Left hindlimb (tissue), 1 donor: ENCODE results near the gene BCL2L1.

Experiments used
- DNase-seq: peaks from one replicate; pipeline ENCODE4 v3.0.0-alpha.2; 2018

Gene BCL2L1

GRCh38 chr20:31708736-31709534 lies 13.7 kb downstream of the BCL2L1 start:
- no peak for DNase-seq

DNA sequence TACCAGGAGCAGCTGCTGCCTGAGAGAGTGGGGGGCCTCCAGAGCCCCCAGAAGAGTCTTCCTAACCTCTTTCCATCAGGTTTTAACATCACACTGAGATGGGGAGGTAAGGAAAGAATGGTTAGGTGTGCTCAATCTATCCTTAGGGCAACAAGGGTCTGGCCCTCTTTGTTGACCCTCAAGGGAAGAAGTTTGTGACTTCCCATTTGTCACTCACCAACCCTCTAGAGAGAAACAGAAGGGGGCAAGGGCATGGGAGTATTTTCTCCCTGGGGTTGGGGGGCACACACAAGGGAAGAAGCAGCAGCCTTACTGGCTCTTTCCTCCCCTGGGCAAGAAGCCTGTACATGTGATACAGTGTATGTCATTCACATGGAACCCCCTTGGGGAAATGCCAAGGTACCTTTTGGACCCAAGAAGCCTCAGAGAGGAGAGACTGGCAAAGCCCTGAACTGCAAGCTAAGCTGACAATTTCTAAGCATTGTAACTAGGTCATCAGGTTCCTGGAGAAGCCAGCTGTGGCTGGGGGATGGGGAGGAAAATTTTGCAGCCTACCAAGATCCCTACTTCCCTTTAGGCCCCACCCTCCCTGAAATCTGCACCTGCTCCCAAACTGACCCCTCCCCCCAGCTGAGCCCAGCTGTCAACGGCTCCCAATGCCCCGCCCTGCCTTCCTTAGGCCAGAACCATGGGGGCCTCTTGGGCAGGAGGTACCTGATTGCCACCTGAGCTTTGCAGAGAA lies 14.5 kb downstream of the BCL2L1 start:
- peak; percentile 65 for DNase-seq

DNA sequence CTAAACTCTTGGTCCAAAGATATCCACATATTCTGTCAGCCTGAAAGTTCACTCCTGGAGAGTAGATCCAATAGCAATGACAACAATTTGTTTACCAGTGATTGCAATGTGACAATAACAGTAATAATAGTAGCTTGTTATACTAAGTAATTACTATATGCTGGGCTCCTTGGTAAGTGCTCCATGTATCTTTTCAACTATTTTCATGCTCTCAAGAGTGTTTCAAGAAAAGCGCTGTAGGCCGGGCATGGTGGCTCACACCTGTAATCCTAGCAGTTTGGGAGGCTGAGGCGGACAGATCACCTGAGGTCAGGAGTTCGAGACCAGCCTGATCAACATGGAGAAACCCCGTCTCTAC lies 15.4 kb downstream of the BCL2L1 start:
- DNase-seq: no peak

DNA sequence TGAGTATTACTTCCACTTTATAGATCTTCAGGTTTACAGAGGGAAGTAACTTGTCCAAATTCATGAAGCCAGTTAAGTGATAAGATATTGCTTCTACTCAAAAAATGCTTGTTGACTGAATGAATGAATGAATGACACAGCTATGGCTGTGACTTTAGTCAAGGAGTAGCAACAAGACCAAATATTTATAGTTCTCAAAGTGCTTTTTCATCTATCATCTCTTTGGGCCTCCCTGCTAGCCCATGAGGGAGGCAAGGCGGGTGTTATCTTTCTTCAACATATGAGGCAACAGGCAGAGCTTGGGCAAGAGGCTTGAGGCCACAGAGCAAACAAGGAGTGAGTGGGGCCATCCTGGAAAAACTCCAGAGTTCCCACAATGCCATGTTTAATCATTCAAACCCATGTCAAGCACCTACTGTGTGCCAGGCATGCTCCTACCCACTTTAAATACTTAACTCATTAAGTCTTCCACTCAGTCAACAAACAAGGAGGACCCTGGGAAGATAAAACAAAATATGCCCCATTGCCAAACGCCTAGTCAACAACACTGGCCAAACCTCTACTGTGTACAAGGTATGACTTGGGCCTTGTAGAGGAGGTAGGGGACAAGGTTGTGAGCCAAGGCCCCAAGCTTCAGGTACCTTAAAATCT lies 15.9 kb downstream of the BCL2L1 start:
- DNase-seq: no peak

DNA sequence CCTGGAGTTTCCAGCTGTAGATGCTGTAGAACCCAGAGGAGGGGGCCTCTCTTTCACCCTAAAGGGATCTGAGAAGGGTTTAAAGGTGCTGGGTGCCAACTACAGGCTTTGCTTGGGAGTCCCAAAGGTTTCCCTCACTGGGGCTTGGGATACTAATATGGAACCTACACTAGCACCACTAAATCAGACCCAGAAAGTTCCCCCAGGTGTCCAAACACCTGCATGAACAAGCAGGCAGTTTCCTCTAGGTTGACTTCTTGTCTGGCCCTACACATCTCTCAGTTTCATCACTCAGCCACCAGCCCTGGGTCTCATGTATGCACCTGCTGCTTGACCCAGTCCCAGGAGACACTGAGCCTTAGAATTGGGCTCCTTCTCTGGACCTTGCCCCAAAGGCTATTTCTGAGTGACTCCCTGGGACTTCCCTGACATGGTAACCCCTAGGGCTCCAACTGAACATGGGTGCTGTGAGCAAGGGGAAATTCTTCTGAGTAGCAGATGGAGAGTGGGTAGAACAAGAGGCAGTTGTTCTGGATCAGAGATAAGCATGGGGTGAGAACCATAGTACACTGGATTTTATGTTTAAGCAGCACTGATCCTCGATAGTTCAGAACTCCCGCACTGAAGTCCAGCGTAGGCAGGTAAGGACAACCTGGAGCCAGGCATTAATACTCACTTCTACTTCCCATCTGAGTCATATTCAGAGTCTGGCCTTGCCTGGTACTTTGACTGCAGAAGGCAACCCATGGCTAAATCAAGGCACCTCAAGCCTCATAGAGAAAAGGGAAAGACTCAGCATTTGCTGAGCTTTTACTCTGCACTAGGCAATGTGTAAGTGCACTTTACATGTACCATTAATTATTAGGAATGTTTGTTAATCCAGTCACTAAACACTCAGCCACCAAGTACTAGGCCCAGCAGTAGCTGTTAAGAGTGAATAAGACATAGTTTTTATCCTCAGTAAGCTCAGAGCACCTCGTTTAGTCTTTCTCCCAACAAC lies 16.8 kb downstream of the BCL2L1 start:
- no peak for DNase-seq

- DNase-seq: no peak
These were observed 17.5 kb downstream of the BCL2L1 start for GRCh38 chr20:31705191-31705590.

GRCh38 chr20:31704225-31705119 lies 18.2 kb downstream of the BCL2L1 start:
- no peak for DNase-seq

DNA sequence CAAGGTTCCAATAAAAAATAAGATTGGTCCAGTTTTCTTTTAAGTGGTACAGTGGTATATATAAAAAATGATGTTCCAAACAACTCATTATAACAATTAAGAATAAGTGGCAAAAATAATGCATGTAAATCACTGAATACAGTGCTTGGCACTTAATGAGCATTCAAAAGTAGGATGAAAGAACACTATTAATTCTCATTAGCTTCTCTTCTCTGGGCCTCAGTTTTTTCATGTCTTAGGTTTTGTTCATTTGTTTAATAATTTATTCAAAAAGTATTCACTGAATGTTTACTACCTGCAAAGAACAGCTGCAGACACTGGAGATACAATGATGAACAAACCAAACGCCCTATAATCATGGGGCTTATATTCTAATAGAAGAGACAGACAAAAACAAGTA lies 21.1 kb downstream of the BCL2L1 start:
- no peak for DNase-seq

GRCh38 chr20:31700747-31701146 lies 21.9 kb downstream of the BCL2L1 start:
- DNase-seq: no peak

DNA sequence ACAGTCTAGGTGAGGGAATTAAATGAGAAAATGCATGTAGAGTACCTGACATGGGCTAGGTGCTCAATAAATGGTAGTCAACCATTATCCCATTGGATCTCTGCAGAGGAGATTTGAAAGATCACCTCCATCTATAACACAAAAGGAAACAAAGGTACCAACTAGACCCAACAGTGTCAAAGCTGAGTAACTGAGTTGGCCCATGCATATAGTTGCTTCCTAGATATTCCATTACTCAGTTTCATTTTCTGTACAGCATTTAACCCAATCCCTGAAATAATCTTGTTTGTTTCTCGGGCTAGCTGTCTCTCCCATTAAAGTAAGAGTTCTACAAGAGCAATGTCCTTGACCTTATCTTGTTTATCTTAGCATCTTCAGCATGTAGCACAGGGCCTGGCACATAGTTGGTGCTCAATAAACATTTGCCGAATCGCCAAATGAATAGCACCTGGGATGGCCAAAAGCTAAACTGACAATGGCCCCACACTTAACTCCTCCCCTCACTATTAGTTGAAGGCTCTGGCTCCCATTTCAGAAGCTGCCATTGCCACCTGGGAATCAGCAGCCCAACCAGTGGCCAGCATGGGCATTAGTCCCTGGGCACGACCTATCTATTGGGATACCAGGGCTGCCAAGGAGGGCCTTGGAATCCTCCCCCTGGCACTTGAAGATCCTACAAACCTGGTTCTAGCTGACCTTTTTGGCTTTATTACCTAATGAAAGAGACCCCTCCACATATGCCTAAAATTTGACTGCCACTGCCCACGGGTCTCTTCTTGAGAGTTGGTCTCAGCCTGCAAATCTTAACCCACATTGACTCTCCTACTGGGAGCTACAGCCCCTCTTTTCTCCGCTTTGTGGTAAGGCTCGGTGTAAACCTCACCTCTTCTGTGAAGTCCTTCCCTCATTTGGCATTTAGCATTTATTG lies 22.6 kb downstream of the BCL2L1 start:
- no peak for DNase-seq

DNA sequence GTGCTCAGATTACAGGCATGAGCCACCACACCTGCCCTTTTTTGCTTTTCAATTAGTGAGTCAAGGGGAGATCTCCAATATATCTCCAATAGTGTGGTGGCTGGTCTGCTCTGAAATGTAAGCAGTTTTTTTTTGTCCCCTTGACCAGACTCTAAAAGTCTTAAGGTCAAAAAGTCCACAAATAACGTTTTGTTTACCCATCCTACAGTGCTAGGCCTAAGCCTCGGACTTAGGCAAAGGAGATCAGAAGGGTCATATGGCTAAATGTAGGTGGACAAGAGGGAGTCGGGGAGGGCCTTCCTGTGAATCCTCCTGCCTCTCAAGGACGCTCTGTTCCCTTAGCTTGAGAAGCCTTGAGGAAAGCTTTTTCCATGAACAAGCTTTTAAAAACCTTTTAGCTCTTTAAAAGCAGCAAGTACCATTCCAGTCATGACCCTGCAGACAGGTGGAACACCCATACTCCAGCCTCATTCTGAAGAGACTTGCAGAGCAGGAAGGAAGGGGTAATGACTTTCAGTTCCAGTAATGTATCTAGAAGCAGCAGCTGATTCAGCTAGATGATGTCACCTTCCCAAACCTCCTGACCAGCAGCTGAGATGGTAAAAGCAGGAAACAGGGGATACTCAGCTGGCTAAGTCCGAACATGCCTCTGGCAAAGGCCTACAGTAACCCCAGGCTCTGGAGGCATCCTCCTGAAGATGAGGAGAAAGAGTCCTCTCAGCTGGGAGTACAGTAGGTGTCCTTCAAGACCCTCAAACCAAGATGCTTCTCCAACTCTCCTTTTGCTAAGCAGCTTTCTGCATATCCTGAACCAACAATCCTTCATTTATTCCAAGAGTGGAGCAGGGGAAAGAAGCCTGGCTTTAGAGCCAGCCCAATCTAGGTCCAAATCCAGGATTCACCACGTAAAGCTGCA lies 23.6 kb downstream of the BCL2L1 start:
- peak; percentile 52 for DNase-seq

DNA sequence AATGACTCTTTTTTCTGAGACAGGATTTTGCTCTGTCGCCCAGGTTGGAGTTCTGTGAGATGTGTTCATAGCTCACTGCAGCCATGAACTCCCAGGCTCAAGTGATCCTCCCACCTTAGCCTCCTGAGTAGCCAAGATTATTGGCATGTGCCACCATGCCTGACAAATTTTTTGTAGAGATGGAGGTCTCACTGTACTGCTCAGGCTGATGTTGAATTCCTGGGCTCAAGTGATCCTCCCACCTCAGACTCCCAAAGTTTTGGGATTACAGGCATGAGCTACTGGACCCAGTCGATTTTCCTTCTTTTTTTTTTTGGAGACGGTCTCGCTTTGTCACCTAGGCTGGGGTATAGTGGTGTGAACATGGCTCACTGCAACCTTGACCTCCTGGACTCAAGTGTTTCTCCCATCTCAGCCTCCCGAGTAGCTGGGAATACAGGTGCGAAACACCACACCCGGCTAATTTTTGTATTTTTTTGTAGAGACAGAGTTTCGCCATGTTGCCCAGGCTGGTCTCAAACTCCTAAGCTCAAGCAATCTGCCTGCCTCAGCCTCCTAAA lies 24.3 kb downstream of the BCL2L1 start:
- no peak for DNase-seq

DNA sequence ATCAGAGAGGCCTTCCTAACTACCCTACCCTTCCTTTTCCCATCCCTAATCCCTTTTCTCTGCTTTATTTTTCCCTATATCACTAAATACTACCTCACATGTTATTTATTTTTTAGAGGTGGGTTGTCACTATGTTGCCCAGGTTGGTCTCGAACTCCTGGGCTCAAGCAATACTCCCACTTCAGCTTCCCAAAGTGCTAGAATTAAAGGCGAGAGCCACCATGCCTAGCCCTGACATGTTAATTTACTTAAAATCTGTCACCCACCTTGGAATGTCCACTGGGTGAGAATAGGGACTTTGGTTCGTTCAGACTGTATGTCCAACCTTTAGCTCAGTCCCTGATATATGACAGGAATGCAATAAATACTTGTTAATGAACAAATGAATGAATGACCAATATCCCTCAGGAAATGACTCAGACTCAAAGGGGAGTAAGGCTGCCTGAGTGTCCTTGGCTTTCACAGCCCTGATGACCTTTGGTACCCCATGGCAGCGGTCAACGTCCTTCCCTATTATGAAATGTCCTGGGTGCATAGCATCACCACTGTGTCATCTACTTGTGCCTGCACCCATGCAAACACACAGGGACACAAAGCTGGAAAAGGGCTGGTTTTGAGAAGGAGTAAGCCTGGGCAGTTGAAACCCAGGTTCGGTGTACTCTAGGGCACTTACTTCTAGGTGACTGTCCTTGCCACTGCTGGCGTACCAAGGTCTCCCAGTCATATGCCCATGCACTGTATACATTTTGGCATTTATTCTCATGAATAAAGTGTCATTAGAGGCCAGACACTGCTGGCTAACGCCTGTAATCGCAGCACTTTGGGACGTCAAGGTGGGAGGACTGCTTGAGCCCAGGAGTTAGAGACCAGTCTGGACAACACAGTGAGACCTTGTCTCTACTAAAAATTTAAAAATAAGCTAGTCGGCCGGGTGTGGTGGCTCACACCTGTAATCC lies 26.5 kb downstream of the BCL2L1 start:
- no peak for DNase-seq

DNA sequence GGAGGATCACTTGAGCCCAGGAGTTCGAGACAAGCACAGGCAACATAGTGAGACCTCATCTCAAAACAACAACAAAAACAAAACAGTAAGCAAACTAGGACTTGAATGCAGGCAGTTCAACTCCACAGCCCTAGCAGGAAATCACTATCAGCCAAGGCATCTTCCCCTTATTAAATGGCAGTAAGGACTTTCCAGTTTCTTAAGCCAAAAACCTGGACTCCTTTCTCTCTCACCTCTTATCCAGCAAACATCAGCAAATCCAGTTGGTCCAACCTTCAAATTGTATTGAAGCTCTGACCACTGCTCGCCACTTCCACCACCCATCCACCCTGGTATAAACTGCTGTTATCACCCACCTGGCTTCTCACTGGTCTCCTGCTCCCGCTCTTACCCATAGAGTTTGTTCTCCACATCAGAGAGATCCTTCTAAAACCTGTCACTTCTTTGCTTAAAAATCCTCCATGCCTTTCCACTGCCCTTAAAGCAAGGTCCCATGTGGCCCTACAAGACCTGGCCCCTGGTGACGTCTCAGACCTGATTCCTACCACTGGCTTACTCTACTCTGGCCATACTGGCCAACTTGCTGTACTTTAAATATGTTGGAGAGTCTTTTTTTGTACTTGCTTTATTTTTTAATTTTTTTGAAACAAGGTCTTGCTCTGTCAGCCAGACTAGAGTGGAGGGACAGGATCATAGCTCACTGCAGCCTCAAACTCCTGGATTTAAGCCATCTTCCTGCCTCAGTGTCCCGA lies 27.6 kb downstream of the BCL2L1 start:
- no peak for DNase-seq

- no peak for DNase-seq
These were observed 28.5 kb downstream of the BCL2L1 start for GRCh38 chr20:31693987-31694661.

DNA sequence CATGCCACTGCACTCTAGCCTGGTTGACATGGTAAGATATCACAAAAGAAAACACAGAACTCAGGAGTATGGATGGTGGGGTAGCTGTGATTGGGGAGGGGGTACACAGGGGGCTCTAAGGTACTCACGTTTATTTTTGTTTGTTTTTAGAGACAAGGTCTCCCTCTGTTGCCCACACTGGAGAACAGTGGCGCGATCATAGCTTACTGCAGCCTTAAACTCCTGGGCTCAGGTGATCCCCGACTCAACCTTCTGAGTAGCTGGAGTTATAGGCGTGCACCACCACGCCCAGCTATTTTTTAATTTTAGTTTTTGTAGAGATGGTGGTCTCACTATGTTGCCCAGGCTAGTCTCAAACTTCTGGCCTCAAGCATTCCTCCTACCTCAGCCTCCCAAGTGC lies 29.3 kb downstream of the BCL2L1 start:
- no peak for DNase-seq
